IMR-90 (cell line): Measurements from ENCODE around the gene SH3RF3. TPM values are rescaled to one million over a fixed set of nuclear protein-coding genes. Genes with fewer than 3 reads are reported as not detected.
"Not testable (repeated sequence)": the region's sequence is repeated elsewhere in the genome, so short reads cannot be mapped to it uniquely, and the experiment has no call there.

Experiments
- ATAC-seq: fragments of 200-7000 bp; cut with Tn5 transposase; 2 replicates; pipeline ENCODE4 v1.9.1; 2020; ENCODE audit warnings: low read depth, mild to moderate bottlenecking, moderate library complexity
- BruUV-seq: library from RNA; stranded (reverse); fragments of 400-500 nt; replicated peaks from 2 replicates; lab custom pipeline; 2021; lab: Mats Ljungman, UMichigan
- CTCF ChIA-PET: fragments of 300-600 bp; formaldehyde crosslinking; extraction: SDS; loops from one replicate; lab custom pipeline; 2021; ENCODE audit warnings: antibody characterized with exemption; lab: Yijun Ruan, JAX
- POLR2A ChIA-PET: fragments of 300-600 bp; sonication (Branson Sonifier 250); formaldehyde crosslinking; loops from one replicate; lab custom pipeline; 2022; ENCODE audit warnings: antibody characterized with exemption; ENCODE audit not compliant: unreplicated experiment; lab: Charles Lee
- DNase-seq: peaks from one replicate; pipeline ENCODE4 v3.0.0; 2013
- H2AFZ ChIP-seq: replicated peaks from 2 replicates; pipeline ENCODE3; 2013; ENCODE audit warnings: low read length, mild to moderate bottlenecking; ENCODE audit not compliant: poor library complexity
- H2AK5ac ChIP-seq: 2 replicates; pipeline ENCODE4 v1.6.1; 2013; ENCODE audit warnings: low read depth, low read length, inconsistent platforms
- H2AK9ac ChIP-seq: replicated peaks from 2 replicates; pipeline ENCODE3; 2013; ENCODE audit warnings: mild to moderate bottlenecking, low read depth, low read length, moderate library complexity; ENCODE audit not compliant: poor library complexity
- H2BK120ac ChIP-seq: 2 replicates; pipeline ENCODE4 v1.6.1; 2013; ENCODE audit warnings: low read depth, low read length, inconsistent platforms
- H2BK15ac ChIP-seq: 3 replicates; pipeline ENCODE4 v1.6.1; 2013; ENCODE audit warnings: low read depth, low read length, inconsistent platforms
- H2BK20ac ChIP-seq: 2 replicates; pipeline ENCODE4 v1.6.1; 2013; ENCODE audit warnings: low read depth, mild to moderate bottlenecking, inconsistent platforms, low read length, moderate library complexity
- H2BK5ac ChIP-seq: 2 replicates; pipeline ENCODE4 v1.6.1; 2013; ENCODE audit warnings: mild to moderate bottlenecking, low read depth, low read length, inconsistent platforms; ENCODE audit not compliant: poor library complexity, severe bottlenecking
- H3K14ac ChIP-seq: replicated peaks from 2 replicates; pipeline ENCODE4 v1.6.1; 2013; ENCODE audit warnings: low read depth, low read length, inconsistent platforms
- H3K18ac ChIP-seq: 2 replicates; pipeline ENCODE4 v1.6.1; 2013; ENCODE audit warnings: low read depth, low read length, control low read depth
- H3K23ac ChIP-seq: 2 replicates; pipeline ENCODE4 v1.6.1; 2013; ENCODE audit warnings: low read depth, low read length, inconsistent platforms
- H3K27ac ChIP-seq: 2 replicates; pipeline ENCODE4 v1.5.1; 2013; ENCODE audit warnings: mild to moderate bottlenecking, control low read depth, low read length; ENCODE audit not compliant: insufficient read depth
- H3K27me3 ChIP-seq: 2 replicates; pipeline ENCODE4 v1.6.1; 2013; ENCODE audit warnings: low read length; ENCODE audit not compliant: control insufficient read depth, insufficient read depth
- H3K36me3 ChIP-seq: 2 replicates; pipeline ENCODE4 v1.6.1; 2013; ENCODE audit warnings: low read length, mixed read lengths; ENCODE audit not compliant: control insufficient read depth, insufficient read depth
- H3K4ac ChIP-seq: 2 replicates; pipeline ENCODE4 v1.6.1; 2013; ENCODE audit warnings: low read depth, low read length, inconsistent platforms
- H3K4me1 ChIP-seq: 2 replicates; pipeline ENCODE4 v1.6.1; 2013; ENCODE audit warnings: low read length, mixed read lengths; ENCODE audit not compliant: control insufficient read depth, insufficient read depth
- H3K4me2 ChIP-seq: 2 replicates; pipeline ENCODE4 v1.6.1; 2013; ENCODE audit warnings: low read depth, mild to moderate bottlenecking, control low read depth, low read length, moderate library complexity
- H3K4me3 ChIP-seq: 2 replicates; pipeline ENCODE4 v1.5.1; 2013; ENCODE audit warnings: low read depth, mild to moderate bottlenecking, control low read depth, low read length, moderate library complexity; ENCODE audit not compliant: insufficient read depth
- H3K56ac ChIP-seq: 2 replicates; pipeline ENCODE4 v1.6.1; 2013; ENCODE audit warnings: low read length, inconsistent platforms; ENCODE audit not compliant: insufficient read depth; ENCODE audit errors: extremely low read depth
- H3K79me1 ChIP-seq, 2 experiments: 2 replicates each; pipeline ENCODE4 v1.6.1; 2013; ENCODE audit warnings: low read length in 2 of 2, inconsistent platforms in 1 of 2, low read depth in 1 of 2
- H3K9ac ChIP-seq: 2 replicates; pipeline ENCODE4 v1.6.1; 2013; ENCODE audit warnings: low read depth, low read length, control low read depth
- H3K9me1 ChIP-seq: 2 replicates; pipeline ENCODE4 v1.6.1; 2013; ENCODE audit warnings: low read length, inconsistent platforms; ENCODE audit not compliant: insufficient read depth
- H3K9me3 ChIP-seq: 2 replicates; pipeline ENCODE4 v1.6.1; 2013; ENCODE audit warnings: low read length; ENCODE audit not compliant: control insufficient read depth, insufficient read depth
- H4K20me1 ChIP-seq: 2 replicates; pipeline ENCODE4 v1.6.1; 2013; ENCODE audit warnings: low read length, inconsistent platforms; ENCODE audit not compliant: insufficient read depth
- H4K5ac ChIP-seq: 2 replicates; pipeline ENCODE4 v1.6.1; 2013; ENCODE audit warnings: mild to moderate bottlenecking, low read depth, low read length, control low read depth
- H4K8ac ChIP-seq, 2 experiments: 2 replicates each; pipeline ENCODE4 v1.6.1; 2013; ENCODE audit warnings: low read depth in 2 of 2, low read length in 2 of 2, control low read depth in 1 of 2, inconsistent platforms in 1 of 2
- H4K91ac ChIP-seq: 2 replicates; pipeline ENCODE4 v1.6.1; 2013; ENCODE audit warnings: low read depth, low read length, inconsistent platforms; ENCODE audit not compliant: insufficient read depth
- MXI1 ChIP-seq: IDR thresholded peaks from 2 replicates; pipeline ENCODE4 v1.6.1; 2012; ENCODE audit warnings: low read depth, mild to moderate bottlenecking, low read length, moderate library complexity, borderline replicate concordance
- WGBS, 2 experiments: methylation state at CpG; one replicate each; pipeline versions ENCODE4 v1.1.5 to v1.1.7; 2013; ENCODE audit warnings: missing lambda C conversion rate in 2 of 2; ENCODE audit not compliant: insufficient read length in 1 of 2; ENCODE audit errors: extremely low coverage in 2 of 2; 5-methylcytosine and 5-hydroxymethylcytosine counted together
- dilution Hi-C: fragments of 300-500 bp; cut with HindIII; formaldehyde crosslinking; loops from one replicate; pipeline ENCODE4 v1.14.3; 2018; ENCODE audit warnings: low sequenced_read_pairs; ENCODE audit not compliant: unreplicated experiment
- in situ Hi-C: fragments of 300-500 bp; cut with MboI; formaldehyde crosslinking; loops from 3 replicates; pipeline ENCODE4 v1.14.3; 2019; ENCODE audit warnings: low sequenced_read_pairs, inconsistent platforms, mixed read lengths
- intact Hi-C: fragments of 100-400 bp; cut with micrococcal nuclease; formaldehyde crosslinking; loops from 2 replicates; pipeline ENCODE4 v1.10.0; 2022
- polyA plus RNA-seq, 3 experiments: library from polyadenylated mRNA; depleted of rRNA; stranded (reverse); fragments of >200 nt; gene quantifications; 2 replicates each; pipeline ENCODE4 v1.2.3, GENCODE V29; 2012; ENCODE audit warnings: low replicate concordance in 1 of 3
- total RNA-seq: library from RNA; depleted of rRNA; stranded (reverse); fragments of >200 nt; gene quantifications from 2 replicates; pipeline ENCODE4 v1.2.3, GENCODE V29; 2012
- TF ChIP-seq, protein P1 (sequence below): fragments of 150-350 bp; IDR thresholded peaks from 2 replicates; pipeline ENCODE4 v1.6.1; 2017; ENCODE audit warnings: mild to moderate bottlenecking, antibody characterized with exemption, low read length, low read depth

Gene SH3RF3
- total and polyA plus RNA-seq, 2 of the 4 experiments (the other 2 are of a cell fraction), result 3.4 to 5.3 TPM

DNA sequence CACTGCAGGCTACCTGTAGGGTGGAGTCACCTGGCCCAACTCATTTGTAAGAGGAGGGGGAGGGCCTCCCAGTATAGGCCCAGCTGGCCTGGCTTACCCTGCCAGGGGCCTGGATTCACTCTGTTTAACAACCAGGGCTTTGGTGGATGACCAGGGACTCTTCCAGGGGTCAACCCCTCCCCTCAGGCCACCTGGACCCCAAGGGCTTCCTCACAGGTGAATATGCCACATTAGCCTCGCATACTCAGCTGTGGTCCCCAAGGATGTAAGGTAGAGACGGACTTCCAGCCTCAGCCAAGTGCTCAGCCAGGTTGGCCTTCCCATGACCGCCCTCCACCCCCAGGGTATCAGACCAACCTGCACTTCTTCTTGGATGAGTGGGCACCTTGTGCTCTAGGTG is 8.8 kb upstream of the SH3RF3 start:
- DNase-seq, result no peak
- H3K4me3 ChIP-seq, result no peak overlapping the region
- ChIA-PET POLR2A (no interaction called here), CTCF (no interaction called here)
- H2AK9ac ChIP-seq, result no peak overlapping the region
- peaks cover 2% of the 10 kb centered on the region; the same call in 1 of the 2 replicates for H4K20me1 ChIP-seq
- TF ChIP-seq, protein P1, sequence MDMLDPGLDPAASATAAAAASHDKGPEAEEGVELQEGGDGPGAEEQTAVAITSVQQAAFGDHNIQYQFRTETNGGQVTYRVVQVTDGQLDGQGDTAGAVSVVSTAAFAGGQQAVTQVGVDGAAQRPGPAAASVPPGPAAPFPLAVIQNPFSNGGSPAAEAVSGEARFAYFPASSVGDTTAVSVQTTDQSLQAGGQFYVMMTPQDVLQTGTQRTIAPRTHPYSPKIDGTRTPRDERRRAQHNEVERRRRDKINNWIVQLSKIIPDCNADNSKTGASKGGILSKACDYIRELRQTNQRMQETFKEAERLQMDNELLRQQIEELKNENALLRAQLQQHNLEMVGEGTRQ, result no peak
- TF ChIP-seq MXI1, result no peak
- H3K56ac ChIP-seq, result no peak overlapping the region
- H3K23ac ChIP-seq, result no peak overlapping the region
- H3K9me1 ChIP-seq, result peaks cover 3% of the 10 kb centered on the region; the same call in 1 of the 2 replicates
- no peak overlapping the region for H4K91ac ChIP-seq
- H2AFZ ChIP-seq, result no peak overlapping the region
- no peak overlapping the region for H2BK120ac ChIP-seq
- no peak overlapping the region for H3K18ac ChIP-seq
- H3K27ac ChIP-seq, result no peak overlapping the region
- intact Hi-C loops, result no loop called here
- no peak overlapping the region for H2BK15ac ChIP-seq
- no peak overlapping the region for H4K5ac ChIP-seq
- H3K79me1 ChIP-seq, result peaks cover 0 to 5% of the 10 kb centered on the region in 2 experiments; a peak in 2 of 4 replicates
- in situ Hi-C loops, result no loop called here
- no peak overlapping the region for H4K8ac ChIP-seq
- ATAC-seq, result no peak
- BruUV-seq, result no TSS peak
- peaks cover 5% of the 10 kb centered on the region; the same call in 1 of the 2 replicates for H3K9me3 ChIP-seq
- no peak overlapping the region for H2BK20ac ChIP-seq
- H3K4me1 ChIP-seq, result peaks cover 2% of the 10 kb centered on the region; the same call in 1 of the 2 replicates
- H3K9ac ChIP-seq, result no peak overlapping the region
- WGBS, 2 experiments, result no CpG with 5 or more reads among the region's 3 CpGs
- H3K14ac ChIP-seq, result no peak overlapping the region
- no peak overlapping the region for H3K4ac ChIP-seq
- H3K27me3 ChIP-seq, result peaks cover 35% of the 10 kb centered on the region
- no peak overlapping the region for H2AK5ac ChIP-seq
- no peak overlapping the region for H2BK5ac ChIP-seq
- dilution Hi-C loops, result no loop called here
- H3K4me2 ChIP-seq, result no peak overlapping the region
- H3K36me3 ChIP-seq, result no peaks in the 10 kb centered on the region

DNA sequence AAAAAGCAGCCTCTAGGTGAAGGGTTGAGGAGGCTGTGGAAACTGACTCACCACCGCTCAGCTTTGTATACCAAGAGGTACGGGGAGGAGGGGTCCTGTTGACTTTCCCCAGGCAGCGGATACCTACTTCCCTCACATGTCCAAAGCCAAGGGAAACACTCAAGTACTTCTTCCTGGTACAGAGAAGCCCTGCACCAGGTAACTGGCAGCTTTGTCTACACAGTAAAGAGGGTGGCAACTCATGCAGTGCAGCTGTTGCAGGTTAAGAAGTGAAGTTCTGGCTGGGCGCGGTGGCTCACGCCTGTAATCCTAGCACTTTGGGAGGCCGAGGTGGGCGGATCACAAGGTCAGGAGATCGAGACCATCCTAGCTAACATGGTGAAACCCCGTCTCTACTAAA is 8.3 kb upstream of the SH3RF3 start:
- H4K20me1 ChIP-seq, H3K4me2 ChIP-seq, POLR2A ChIA-PET, dilution Hi-C loops, H4K5ac ChIP-seq, H2AK9ac ChIP-seq, intact Hi-C loops, H3K23ac ChIP-seq, H3K9ac ChIP-seq, H3K18ac ChIP-seq, H3K14ac ChIP-seq, H4K8ac ChIP-seq, DNase-seq, H3K4ac ChIP-seq, H2BK20ac ChIP-seq, H3K4me1 ChIP-seq, BruUV-seq, H3K36me3 ChIP-seq, in situ Hi-C loops, H2AK5ac ChIP-seq, CTCF ChIA-PET, H2BK15ac ChIP-seq, H3K79me1 ChIP-seq, H2BK5ac ChIP-seq, H2AFZ ChIP-seq, H4K91ac ChIP-seq, H3K56ac ChIP-seq, H2BK120ac ChIP-seq, H3K9me1 ChIP-seq, ATAC-seq, H3K27ac ChIP-seq, H3K4me3 ChIP-seq, H3K9me3 ChIP-seq: not testable (repeated sequence)
- 90% methylated on average over 2 of the region's 10 CpGs; no CpG with 5 or more reads in 1 of the 2 experiments for WGBS, 2 experiments
- H3K27me3 ChIP-seq, result peaks cover 35% of the 10 kb centered on the region
